ENCODE data around the gene AGXT2.
"Not testable (repeated sequence)": the region's sequence is repeated elsewhere in the genome, so short reads cannot be mapped to it uniquely, and the experiment has no call there.

Gene AGXT2

DNA sequence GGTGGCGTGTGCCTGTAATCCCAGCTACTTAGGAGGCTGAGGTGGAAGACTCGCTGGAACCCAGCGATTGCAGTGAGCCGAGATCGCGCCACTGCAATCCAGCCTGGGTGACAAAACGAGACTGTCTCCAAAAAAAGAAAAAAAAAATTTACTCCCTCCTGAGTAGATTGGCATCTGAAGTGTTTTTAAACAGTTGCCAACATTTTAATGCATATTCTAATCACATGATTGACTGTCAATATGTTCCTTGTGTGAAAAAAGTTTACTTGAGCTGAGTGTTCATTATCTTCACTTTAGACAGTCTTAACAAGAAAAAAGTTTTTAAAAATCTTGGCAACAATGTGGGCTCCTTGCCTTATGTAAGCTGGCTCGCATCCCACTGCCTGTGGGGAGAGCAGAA is 53.8 kb downstream of the AGXT2 start:
- ATAC-seq (ENCODE audit: low read depth) (no peak), DNase-seq (ENCODE audit: low spot score in 2 of 2) (no peak)
- H3K9me3 Mint-ChIP-seq: no peaks in the 10 kb centered on the region
- peaks cover 16% of the 10 kb centered on the region for H3K27me3 Mint-ChIP-seq
- no peaks in the 10 kb centered on the region for H3K4me1 Mint-ChIP-seq
- H3K4me3 Mint-ChIP-seq: no peak overlapping the region
- no peak overlapping the region for H3K27ac Mint-ChIP-seq
- no peaks in the 10 kb centered on the region for H3K36me3 Mint-ChIP-seq

DNA sequence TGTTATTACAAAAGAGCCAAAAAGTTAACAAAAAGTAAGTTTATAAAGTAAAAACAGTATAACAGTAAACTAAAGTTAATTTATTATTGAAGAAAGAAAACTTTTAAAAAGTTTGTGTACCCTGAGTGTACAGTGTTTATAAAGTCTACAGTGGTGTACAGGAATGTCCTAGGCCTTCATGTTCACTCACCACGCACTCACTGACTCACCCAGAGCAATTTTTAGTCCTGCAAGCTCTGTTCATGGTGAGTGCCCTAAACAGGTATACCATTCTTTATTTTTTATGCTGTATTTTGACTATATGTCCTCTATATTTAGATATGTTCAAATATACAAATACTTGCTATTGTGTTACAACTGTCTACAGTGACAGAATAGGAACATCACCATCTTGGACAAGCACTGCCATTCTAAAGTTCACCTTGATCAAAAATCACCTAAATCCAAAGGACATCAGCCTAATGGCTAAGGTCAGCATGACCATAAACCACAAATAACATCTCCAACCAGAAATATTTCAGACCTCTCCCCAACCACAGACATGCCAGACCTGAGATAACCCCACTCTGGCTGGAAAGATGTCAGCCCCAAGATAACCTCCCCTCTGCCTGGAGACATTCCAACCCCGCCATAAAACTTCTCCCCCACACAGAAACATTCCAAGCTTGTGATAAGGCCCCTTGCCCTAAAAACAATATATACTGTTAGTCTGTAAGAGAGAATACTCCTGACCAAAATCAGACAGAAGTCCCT is 56.1 kb downstream of the AGXT2 start:
- Mint-ChIP-seq H3K27ac (no peak overlapping the region), H3K36me3 (no peaks in the 10 kb centered on the region), H3K4me3 (no peak overlapping the region), H3K4me1 (no peaks in the 10 kb centered on the region), H3K27me3 (peaks cover 19% of the 10 kb centered on the region), H3K9me3 (peaks cover 5% of the 10 kb centered on the region)
- ATAC-seq (ENCODE audit: low read depth): no peak
- DNase-seq (ENCODE audit: low spot score in 2 of 2): no peak

DNA sequence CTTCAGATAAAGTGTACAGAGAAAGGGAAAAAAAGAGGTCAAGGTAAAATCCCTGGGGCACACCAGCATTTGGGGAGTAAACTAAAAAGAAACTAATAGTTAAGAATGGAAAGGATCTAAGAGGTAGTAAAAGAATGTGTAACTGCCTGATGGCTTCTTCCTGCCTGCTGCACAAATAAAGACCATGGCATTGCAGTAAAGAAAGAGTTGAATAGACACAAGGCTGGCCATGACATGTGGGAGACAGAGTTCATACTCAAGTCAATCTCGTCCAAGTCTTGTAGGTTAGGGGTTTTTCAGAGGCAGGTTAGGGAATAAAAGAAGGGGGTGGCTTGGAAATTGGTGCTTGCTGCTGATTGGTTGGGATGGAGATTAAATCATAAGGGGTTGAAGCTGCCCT is 60.8 kb downstream of the AGXT2 start:
- Mint-ChIP-seq H3K27me3 (peaks cover 8% of the 10 kb centered on the region), H3K27ac (no peak overlapping the region), H3K4me1 (no peaks in the 10 kb centered on the region), H3K4me3 (no peak overlapping the region), H3K36me3 (peaks cover 1% of the 10 kb centered on the region), H3K9me3 (peaks cover 9% of the 10 kb centered on the region)
- DNase-seq (ENCODE audit: low spot score in 2 of 2) (no peak), ATAC-seq (ENCODE audit: low read depth) (no peak)

DNA sequence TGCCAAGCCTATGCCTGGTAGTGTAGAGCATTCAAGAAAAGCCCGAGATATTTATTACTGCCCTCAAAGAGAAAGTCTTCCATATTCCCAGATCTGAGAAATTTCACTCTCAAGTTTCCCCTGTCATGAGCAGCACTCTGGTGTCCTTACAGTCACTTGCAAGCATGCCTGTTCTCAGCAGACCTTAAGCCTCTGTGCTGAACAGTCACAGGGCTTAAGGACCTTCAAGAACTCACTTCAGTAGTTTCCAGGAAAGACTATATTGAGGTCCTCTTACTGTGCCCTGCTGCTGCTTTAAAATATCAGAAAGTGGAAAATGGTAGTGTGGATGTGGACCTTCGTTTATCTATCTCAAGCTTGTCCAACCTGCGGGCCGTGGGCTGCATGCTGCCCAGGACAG is 64.9 kb downstream of the AGXT2 start:
- ATAC-seq (ENCODE audit: low read depth): no peak
- Mint-ChIP-seq H3K27me3 (peaks cover 6% of the 10 kb centered on the region), H3K36me3 (peaks cover 3% of the 10 kb centered on the region), H3K4me1 (no peaks in the 10 kb centered on the region), H3K9me3 (peaks cover 12% of the 10 kb centered on the region), H3K27ac (no peak overlapping the region), H3K4me3 (no peak overlapping the region)
- no peak for DNase-seq (ENCODE audit: low spot score in 2 of 2)

DNA sequence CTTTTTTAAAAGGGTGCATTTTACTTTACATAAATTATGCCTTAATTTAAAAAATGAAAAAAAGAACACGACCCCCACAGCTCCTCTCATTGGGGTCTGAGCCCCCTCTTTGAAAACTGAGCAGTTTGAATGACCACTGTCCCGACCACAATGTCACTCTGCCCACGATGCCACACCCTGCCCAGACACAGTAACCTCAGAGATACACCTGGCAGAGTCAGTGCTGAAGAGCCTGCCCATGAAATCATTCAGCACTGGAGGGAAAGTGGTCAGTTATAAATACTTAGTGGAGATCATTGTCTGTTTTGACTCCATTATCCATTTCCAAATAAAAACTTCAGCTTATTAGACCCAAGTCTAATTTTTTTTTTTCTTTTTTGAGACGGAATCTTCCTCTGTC is 69.1 kb downstream of the AGXT2 start:
- Mint-ChIP-seq H3K4me3 (no peak overlapping the region), H3K9me3 (peaks cover 3% of the 10 kb centered on the region), H3K36me3 (peaks cover 1% of the 10 kb centered on the region), H3K27ac (no peak overlapping the region), H3K27me3 (peaks cover 6% of the 10 kb centered on the region), H3K4me1 (no peaks in the 10 kb centered on the region)
- DNase-seq (ENCODE audit: low spot score in 2 of 2) (no peak), ATAC-seq (ENCODE audit: low read depth) (no peak)

DNA sequence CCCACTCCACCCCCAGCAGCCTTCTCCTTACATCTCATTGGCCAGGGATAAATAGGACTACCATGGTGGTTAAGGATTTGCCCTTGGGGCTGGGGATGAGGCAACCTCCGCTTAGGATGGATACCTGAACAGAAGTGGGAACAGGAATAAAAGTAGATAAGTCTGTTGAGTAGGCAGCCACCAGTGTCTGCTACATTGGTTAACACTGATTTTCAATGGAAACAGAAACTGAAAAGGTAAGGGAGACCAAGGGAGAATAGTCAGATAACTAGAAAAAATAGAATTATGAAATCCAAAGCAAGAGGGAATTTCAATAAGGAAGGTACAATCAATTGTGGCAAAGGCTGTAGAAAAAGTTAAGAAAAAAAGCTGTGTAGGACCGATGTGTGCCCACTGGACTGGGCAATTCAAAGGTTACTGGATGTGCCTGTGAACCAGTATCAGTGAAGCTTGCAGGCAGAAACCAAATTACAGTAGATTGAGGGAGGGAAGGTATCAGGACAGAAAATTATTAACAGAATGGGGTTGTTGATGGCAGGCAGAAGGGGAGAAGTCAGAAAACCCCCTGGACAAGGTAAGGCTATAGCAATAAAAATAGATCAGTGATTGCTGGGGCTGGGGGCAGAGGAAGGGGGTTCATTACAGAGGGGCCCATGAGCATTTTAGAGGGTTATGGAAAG is 69.7 kb downstream of the AGXT2 start:
- DNase-seq (ENCODE audit: low spot score in 2 of 2) (no peak), ATAC-seq (ENCODE audit: low read depth) (no peak)
- H3K4me3 Mint-ChIP-seq: no peak overlapping the region
- H3K36me3 Mint-ChIP-seq: peaks cover 1% of the 10 kb centered on the region
- H3K9me3 Mint-ChIP-seq: peaks cover 3% of the 10 kb centered on the region
- no peak overlapping the region for H3K27ac Mint-ChIP-seq
- H3K4me1 Mint-ChIP-seq: no peaks in the 10 kb centered on the region
- peaks cover 6% of the 10 kb centered on the region for H3K27me3 Mint-ChIP-seq

DNA sequence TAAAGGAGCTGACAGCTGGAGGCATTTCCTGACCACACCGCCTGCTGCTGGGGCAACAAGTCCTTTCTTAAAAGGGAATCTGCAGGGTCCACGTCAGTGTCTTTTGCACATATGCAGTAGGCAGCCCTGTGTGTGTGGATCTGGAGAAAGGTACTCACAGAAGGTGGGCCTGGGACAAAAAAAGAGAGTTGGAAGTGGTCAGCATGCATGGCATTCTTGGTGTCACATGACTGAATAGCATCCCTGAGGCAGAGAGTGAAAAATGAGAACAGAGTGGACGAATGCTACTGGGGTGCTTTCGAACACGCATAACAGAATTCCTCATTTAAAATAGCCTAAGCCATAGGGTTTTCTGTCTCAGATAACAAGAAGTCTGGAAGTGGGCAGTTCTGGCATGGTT is 71.4 kb downstream of the AGXT2 start:
- Mint-ChIP-seq H3K27me3 (peaks cover 6% of the 10 kb centered on the region), H3K4me3 (no peak overlapping the region), H3K4me1 (no peaks in the 10 kb centered on the region), H3K9me3 (peaks cover under 1% of the 10 kb centered on the region), H3K27ac (no peak overlapping the region), H3K36me3 (peaks cover 1% of the 10 kb centered on the region)
- no peak for ATAC-seq (ENCODE audit: low read depth)
- no peak for DNase-seq (ENCODE audit: low spot score in 2 of 2)

DNA sequence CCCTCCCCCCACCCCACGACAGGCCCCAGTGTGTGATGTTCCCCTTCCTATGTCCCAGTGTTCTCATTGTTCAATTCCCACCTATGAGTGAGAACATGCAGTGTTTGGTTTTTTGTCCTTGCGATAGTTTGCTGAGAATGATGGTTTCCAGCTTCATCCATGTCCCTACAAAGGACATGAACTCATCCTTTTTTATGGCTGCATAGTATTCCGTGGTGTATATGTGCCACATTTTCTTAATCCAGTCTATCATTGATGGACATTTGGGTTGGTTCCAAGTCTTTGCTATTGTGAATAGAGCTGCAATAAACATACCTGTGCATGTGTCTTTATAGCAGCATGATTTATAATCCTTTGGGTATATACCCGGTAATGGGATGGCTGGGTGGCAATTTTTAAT is 76.1 kb downstream of the AGXT2 start:
- not testable (repeated sequence) for H3K4me3 Mint-ChIP-seq; DNase-seq (ENCODE audit: low spot score in 2 of 2); ATAC-seq (ENCODE audit: low read depth); H3K9me3 Mint-ChIP-seq; H3K36me3 Mint-ChIP-seq; H3K27me3 Mint-ChIP-seq; H3K27ac Mint-ChIP-seq; H3K4me1 Mint-ChIP-seq

DNA sequence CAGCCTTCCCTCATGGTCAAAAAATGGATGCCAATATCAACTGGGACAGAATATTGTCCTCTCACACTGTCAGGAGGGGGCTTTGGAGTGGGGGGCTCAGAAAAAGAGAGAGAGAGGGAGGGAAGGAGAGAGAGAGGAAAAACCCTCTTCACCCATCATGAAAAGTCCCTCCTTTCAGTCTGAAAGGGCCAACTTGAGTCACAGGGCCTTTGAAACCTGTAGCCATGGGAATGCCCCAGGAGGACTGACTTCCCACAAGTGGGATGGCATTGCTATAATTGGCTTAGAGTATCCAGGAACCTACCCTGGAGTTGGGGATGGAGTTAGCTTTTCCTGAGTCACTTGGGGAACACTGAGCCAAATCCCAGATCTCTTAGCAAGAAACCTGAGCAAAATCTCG is 77.2 kb downstream of the AGXT2 start:
- Mint-ChIP-seq H3K9me3 (peaks cover 5% of the 10 kb centered on the region), H3K4me1 (no peaks in the 10 kb centered on the region), H3K27ac (no peak overlapping the region), H3K4me3 (no peak overlapping the region), H3K27me3 (peaks cover 2% of the 10 kb centered on the region), H3K36me3 (peaks cover 13% of the 10 kb centered on the region)
- ATAC-seq (ENCODE audit: low read depth) (no peak), DNase-seq (ENCODE audit: low spot score in 2 of 2) (no peak)

DNA sequence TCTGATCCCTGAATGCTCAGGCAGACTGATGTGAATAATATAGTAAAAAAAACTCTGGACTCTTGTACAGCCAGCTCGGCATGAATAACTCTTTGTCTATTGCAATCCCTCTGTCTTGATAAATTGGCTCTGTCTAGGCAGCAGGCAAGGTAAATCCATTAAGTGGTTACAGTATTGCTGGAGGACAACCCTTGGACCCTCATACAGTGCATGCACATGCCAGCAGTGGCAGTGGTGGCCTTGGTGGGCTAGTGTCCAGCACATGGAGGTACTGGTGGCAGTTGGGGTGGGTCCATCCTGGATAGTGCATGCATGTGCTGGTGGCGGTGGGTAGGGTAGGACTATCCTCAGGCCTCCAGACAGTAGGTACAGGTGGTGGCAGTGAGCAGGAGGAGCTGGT is 79.5 kb downstream of the AGXT2 start:
- Mint-ChIP-seq H3K36me3 (peaks cover 16% of the 10 kb centered on the region), H3K4me1 (no peaks in the 10 kb centered on the region), H3K27ac (no peak overlapping the region), H3K4me3 (no peak overlapping the region), H3K9me3 (peaks cover 5% of the 10 kb centered on the region), H3K27me3 (no peaks in the 10 kb centered on the region)
- ATAC-seq (ENCODE audit: low read depth) (no peak), DNase-seq (ENCODE audit: low spot score in 2 of 2) (no peak)

DNA sequence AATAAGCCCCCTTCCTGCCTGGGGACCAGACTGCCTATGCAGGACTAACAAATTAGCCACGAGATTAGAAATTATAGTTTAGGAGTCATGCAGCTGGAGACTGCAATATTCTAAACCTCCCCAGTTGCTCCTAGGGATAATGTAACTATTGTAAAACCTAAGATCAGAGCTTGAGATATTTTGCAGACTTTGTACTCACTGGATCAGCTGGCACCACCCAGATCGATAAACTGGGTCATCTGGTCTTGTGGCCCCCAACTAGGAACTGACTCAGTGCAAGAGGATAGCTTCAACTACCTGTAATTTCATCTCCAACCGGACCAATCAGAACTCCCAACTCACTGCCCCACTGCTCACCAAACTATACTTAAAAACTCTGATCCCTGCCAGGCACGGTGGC is 80.2 kb downstream of the AGXT2 start:
- DNase-seq (ENCODE audit: low spot score in 2 of 2) (no peak), ATAC-seq (ENCODE audit: low read depth) (no peak)
- Mint-ChIP-seq H3K9me3 (peaks cover 5% of the 10 kb centered on the region), H3K4me3 (no peak overlapping the region), H3K27ac (no peak overlapping the region), H3K27me3 (no peaks in the 10 kb centered on the region), H3K4me1 (no peaks in the 10 kb centered on the region), H3K36me3 (peaks cover 16% of the 10 kb centered on the region)

DNA sequence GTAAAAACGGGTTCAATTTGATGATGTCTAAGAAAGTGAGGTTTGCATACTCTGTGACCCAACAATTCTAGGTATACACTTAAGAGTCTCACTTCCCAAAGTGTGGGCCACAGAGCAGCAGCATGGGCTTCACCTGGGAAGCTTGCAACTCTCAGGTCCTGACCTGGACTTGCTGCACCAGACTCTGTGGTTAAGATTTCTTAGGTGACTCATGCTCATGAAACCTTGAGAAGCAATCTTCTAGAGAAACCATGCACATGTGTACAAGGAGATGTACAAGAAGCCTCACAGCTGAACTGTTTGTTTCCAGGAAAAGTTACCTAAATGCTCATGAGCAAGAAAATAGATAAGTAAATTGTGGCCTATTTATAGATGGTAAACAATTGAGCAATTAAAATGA is 88.4 kb downstream of the AGXT2 start:
- Mint-ChIP-seq H3K4me3 (no peak overlapping the region), H3K27me3 (no peaks in the 10 kb centered on the region), H3K4me1 (no peaks in the 10 kb centered on the region), H3K36me3 (peaks cover 10% of the 10 kb centered on the region), H3K9me3 (no peaks in the 10 kb centered on the region), H3K27ac (peak overlapping the region; percentile 28)
- DNase-seq (ENCODE audit: low spot score in 2 of 2) (no peak), ATAC-seq (ENCODE audit: low read depth) (no peak)

DNA sequence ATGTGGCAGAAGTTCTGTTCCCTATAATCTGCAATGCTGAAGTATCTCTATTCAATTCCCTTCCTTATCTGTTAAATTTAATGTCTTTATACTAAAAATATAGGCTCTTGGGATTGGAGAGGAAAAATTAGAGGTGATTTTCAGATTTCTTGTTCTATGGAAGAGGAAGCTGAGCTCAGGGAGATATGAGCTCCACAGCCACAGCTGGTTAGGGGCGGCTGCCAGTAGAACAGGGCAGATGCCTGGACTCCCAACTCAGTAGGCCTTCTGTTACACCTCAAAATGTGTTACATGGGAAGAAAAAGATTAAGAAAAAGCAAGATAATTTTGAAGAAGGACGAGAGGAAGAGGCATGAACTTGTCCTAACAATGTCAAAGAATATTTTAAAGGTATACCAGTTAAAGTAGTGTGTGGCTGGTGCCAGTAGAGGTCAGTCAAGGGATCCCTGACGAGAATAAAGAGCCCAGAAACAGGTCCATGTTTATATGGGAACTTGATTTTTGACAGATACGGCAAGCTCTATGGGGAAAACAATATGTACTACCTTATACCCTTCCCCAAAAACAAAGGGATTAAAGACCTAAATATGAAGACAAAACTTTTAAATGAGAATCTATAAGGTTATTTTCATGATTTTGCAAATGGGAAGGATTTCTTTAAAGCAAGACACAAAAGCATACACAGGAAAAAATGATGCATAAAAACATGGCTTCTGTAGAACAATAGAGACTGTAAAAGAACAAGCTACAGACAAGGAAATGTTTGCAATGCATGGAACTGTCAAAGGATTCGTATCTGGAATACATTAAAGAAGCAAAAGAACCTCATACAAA is 89.7 kb downstream of the AGXT2 start:
- Mint-ChIP-seq H3K27ac (no peak overlapping the region), H3K4me3 (no peak overlapping the region), H3K4me1 (no peaks in the 10 kb centered on the region), H3K9me3 (no peaks in the 10 kb centered on the region), H3K27me3 (no peaks in the 10 kb centered on the region), H3K36me3 (peaks cover 10% of the 10 kb centered on the region)
- ATAC-seq (ENCODE audit: low read depth): peak; percentile 45
- no peak for DNase-seq (ENCODE audit: low spot score in 2 of 2)

DNA sequence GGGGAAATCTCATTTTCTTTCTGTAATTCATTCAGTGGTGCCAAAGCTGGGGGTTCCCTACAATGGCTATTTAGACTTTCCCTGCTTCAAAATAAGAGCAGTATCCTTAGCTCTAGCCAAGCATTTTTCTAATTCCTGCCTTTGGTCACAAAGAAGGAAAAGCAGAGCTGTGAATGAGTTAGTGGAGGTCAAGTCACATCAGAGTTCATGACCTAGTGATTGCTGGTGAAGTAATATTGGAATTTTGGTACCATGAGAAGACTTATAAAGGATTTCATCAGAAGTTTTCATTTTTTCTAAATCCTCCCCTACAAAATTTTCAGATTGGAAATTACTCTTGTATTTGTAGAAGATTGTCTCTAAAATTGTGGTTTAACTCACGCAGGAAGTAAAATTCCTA is 90.4 kb downstream of the AGXT2 start:
- no peaks in the 10 kb centered on the region for H3K4me1 Mint-ChIP-seq
- H3K27ac Mint-ChIP-seq: peak overlapping the region; percentile 31
- no peaks in the 10 kb centered on the region for H3K9me3 Mint-ChIP-seq
- ATAC-seq (ENCODE audit: low read depth) (no peak), DNase-seq (ENCODE audit: low spot score in 2 of 2) (no peak)
- no peaks in the 10 kb centered on the region for H3K27me3 Mint-ChIP-seq
- peaks cover 12% of the 10 kb centered on the region for H3K36me3 Mint-ChIP-seq
- no peak overlapping the region for H3K4me3 Mint-ChIP-seq

Data from memory B cell (primary cell).